Posterior vena cava (tissue), 2 donors: Measurements from ENCODE around the gene ZNF780B. TPM values are rescaled to one million over a fixed set of nuclear protein-coding genes. Genes with fewer than 3 reads are reported as not detected.

Experiments
- DNase-seq: peaks from one replicate; pipeline ENCODE4 v3.0.0-alpha.2; 2020; ENCODE audit warnings: low spot score
- intact Hi-C, 2 donors: fragments of 100-400 bp; cut with DNase I; formaldehyde crosslinking; loops; one replicate each; pipeline versions ENCODE4 v1.14.1 to v1.14.2; 2022 to 2023
- total RNA-seq, 2 donors: library from RNA; stranded (reverse); fragmentation: NEBNext Ultra II Directional; extraction: Animal tissue kit (Norgen Biotek cat#: 25700); gene quantifications; one replicate each; pipeline ENCODE4 v1.2.1, GENCODE V29; 2021
- donor health status: DM: yes; HTN: yes; CAD: no.
- donor health status: DM: yes; HTN: yes; CAD: no.

Gene ZNF780B
- total RNA-seq, 2 donors from 2014 or later: 14.0 to 20.7 TPM

- no peak for DNase-seq
- intact Hi-C loops: no loop called here
Measured at GRCh38 chr19:39987596-39987995, 68.4 kb downstream of the ZNF780B start.

DNA sequence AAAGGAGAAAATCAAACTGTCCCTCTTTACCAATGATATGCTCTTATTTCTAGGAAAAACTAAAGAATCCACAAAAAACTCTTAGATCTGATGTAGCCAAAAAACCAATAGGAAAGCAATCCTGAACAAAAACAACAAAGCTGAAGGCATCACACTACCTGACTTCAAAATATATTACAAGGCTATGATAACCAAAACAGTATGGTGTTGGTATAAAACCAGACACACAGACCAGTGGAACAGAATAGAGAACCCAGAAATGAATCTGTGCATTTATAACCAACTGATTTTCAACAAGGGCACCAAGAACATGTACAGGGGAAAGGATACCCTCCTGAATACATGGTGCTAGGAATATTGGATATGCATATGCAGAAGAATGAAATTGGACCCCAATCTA, 68.9 kb downstream of the ZNF780B start:
- intact Hi-C loops: no loop called here
- DNase-seq: no peak

GRCh38 chr19:39986643-39987042, 69.4 kb downstream of the ZNF780B start:
- intact Hi-C loops: no loop called here
- DNase-seq: no peak

DNA sequence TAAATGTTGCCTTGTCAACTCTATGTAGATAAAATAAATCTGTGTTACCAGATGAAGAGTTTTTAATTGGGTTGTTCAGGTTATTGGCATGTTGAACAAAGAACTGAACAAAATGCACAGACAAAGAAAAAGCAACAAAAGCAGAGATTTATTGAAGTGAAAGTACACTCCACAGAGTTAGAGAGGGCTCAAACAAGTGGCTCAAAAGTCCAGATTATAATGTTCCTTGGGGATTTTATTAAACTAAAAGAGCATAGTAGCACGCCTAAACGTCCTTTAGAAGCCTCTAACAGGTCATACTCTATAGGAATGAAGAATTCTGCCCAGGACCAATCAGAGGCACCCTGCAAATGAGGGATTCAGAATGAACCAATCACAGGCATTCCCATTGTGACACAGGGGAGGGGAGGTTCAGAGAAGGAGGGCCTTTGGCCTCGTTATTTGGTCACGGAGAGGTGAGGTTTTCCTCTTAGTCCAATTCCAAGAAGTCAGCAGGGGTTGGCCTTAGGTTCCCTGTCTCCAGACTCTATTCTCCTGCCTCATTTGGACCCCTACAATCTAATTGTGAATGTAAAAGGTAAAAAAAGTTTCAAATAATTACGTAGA, 72.2 kb downstream of the ZNF780B start:
- intact Hi-C loops: no loop called here
- no peak for DNase-seq

DNA sequence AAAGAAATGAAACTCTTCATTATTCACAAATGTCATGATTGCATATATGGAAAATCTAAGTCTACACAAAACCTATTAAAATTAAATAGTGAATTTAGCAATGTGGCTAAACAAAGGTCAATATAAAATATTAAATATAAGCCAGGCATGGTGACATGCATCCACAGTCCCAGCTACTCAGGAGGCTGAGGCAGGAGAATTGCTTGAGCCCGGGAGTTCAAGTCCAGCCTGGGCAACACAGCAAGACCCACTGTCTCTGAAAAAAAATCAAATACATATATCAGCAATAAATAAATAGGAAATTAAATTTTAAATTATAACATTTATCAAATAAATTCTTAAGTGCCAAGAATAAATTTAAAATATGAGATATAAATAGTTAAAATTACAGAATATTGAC, 73.1 kb downstream of the ZNF780B start:
- intact Hi-C loops: no loop called here
- no peak for DNase-seq

Other genes with a start within 250 kb of the ZNF780B start
- 1 to 10 TPM; 5.4 to 8.7 TPM for gene DYRK1B, start 222.1 kb downstream of the ZNF780B start, total RNA-seq
- gene FBL, start 209.9 kb downstream of the ZNF780B start, total RNA-seq: 100 to 1,000 TPM in 1 of 2 donors, 10 to 100 TPM in 1; 94.1 to 121 TPM
- 10 to 100 TPM; 42.1 to 98.8 TPM for gene FCGBP, start 121.6 kb downstream of the ZNF780B start, total RNA-seq
- gene PSMC4, start 85.1 kb downstream of the ZNF780B start, total RNA-seq: 10 to 100 TPM; 59.0 to 67.1 TPM
- 1 to 10 TPM; 5.7 to 5.9 TPM for gene ZNF546, start 59.2 kb downstream of the ZNF780B start, total RNA-seq
- gene ZNF780A, start 34.7 kb upstream of the ZNF780B start, total RNA-seq: 10 to 100 TPM; 13.2 to 17.9 TPM
- gene MAP3K10, start 135.2 kb upstream of the ZNF780B start, total RNA-seq: 10 to 100 TPM; 16.9 to 21.5 TPM
- not detected for gene TTC9B, start 162.2 kb upstream of the ZNF780B start, total RNA-seq
- gene CCNP, start 170.5 kb upstream of the ZNF780B start, total RNA-seq: under 1 TPM in 1 of 2 donors, not detected in 1; 0.42 TPM
- gene AKT2, start 229.1 kb upstream of the ZNF780B start, total RNA-seq: 10 to 100 TPM; 80.4 to 85.1 TPM